ENCODE data around the gene PCCA. TPM values are rescaled to one million over a fixed set of nuclear protein-coding genes. Genes with fewer than 3 reads are reported as not detected.

The PCCA gene
- polyA plus RNA-seq, 1 of the 3 experiments (the other 2 are of a cell fraction): 7.3 TPM

GRCh38 chr13:100349594-100349993, 260.7 kb downstream of the PCCA start:
- no peak for TF ChIP-seq NFIC (IDR thresholded peaks at IDR 0.05; ENCODE audit: borderline replicate concordance)
- no peak for TF ChIP-seq SIN3A (IDR thresholded peaks at IDR 0.05; ENCODE audit: borderline replicate concordance, low read depth, low read length)
- no peak for TF ChIP-seq IRF3 (IDR thresholded peaks at IDR 0.05; ENCODE audit: low read depth, low read length)
- TF ChIP-seq, protein P1, sequence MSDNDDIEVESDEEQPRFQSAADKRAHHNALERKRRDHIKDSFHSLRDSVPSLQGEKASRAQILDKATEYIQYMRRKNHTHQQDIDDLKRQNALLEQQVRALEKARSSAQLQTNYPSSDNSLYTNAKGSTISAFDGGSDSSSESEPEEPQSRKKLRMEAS (IDR thresholded peaks at IDR 0.05; ENCODE audit: low read depth): no peak
- WGBS (ENCODE audit: low lambda C conversion rate): 48% methylated on average over 3 of the region's 3 CpGs
- Histone ChIP-seq H3K9me2 (no peaks in the 10 kb centered on the region), H3K4me3 (ENCODE audit: low read depth in 2 of 2, low read length in 1 of 2) (no peak overlapping the region), H3K27ac (ENCODE audit: low read depth in 2 of 2, low read length in 1 of 2) (no peak overlapping the region), H3K27me3 (ENCODE audit: insufficient read depth) (no peaks in the 10 kb centered on the region), H3F3A (replicated peaks; ENCODE audit: insufficient read depth) (no peaks in the 10 kb centered on the region), H2AFZ (ENCODE audit: low read depth) (no peak overlapping the region), H3K4me1 (ENCODE audit: control insufficient read depth in 1 of 2, insufficient read depth in 2 of 2, low read depth in 1 of 2, low read length in 1 of 2) (no peaks in the 10 kb centered on the region), H3K9me3 (no peaks in the 10 kb centered on the region), H4K20me1 (ENCODE audit: insufficient read depth) (no peaks in the 10 kb centered on the region), H3K9ac (no peak overlapping the region), H3K79me2 (ENCODE audit: insufficient read depth) (no peaks in the 10 kb centered on the region), H3K4me2 (no peak overlapping the region), H3K36me3 (replicated peaks in 1 of 2; ENCODE audit: control insufficient read depth in 1 of 2, insufficient read depth in 2 of 2, low read length in 1 of 2) (peaks cover 0 to 21% of the 10 kb centered on the region in 2 experiments)
- no peak for DNase-seq
- ChIA-PET CTCF (interaction anchor here (0.6 kb wide), 1 partner anchor 181 kb away, joined by 4 read pairs; no protein-coding TSS in a partner anchor), POLR2A (no interaction called here)

DNA sequence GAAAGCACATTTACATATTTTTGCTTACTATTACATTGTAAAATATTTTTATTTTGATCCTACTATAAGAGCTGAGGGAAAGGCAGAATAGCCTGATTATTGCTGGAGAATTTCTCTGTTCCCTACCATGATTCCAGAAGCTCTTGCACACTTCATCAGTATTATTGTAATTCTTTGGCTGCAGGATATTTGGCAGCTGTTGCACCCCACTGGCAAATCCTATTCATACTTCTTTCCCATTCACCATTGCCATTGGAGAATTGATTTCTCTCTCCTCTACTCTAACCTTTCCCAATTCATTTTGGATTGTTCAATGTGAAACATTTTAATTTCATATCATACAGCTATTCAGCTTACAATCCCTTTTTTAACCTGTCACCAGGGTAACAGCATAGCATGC, 261.7 kb downstream of the PCCA start:
- Histone ChIP-seq H3K4me2 (no peak overlapping the region), H3K9me2 (no peaks in the 10 kb centered on the region), H4K20me1 (ENCODE audit: insufficient read depth) (no peaks in the 10 kb centered on the region), H3K27ac (ENCODE audit: low read depth in 2 of 2, low read length in 1 of 2) (no peak overlapping the region), H3F3A (replicated peaks; ENCODE audit: insufficient read depth) (no peaks in the 10 kb centered on the region), H3K4me1 (ENCODE audit: control insufficient read depth in 1 of 2, insufficient read depth in 2 of 2, low read depth in 1 of 2, low read length in 1 of 2) (no peaks in the 10 kb centered on the region), H3K9ac (no peak overlapping the region), H3K27me3 (ENCODE audit: insufficient read depth) (no peaks in the 10 kb centered on the region), H3K36me3 (replicated peaks in 1 of 2; ENCODE audit: control insufficient read depth in 1 of 2, insufficient read depth in 2 of 2, low read length in 1 of 2) (peaks cover 0 to 21% of the 10 kb centered on the region in 2 experiments), H3K9me3 (no peaks in the 10 kb centered on the region), H3K4me3 (ENCODE audit: low read depth in 2 of 2, low read length in 1 of 2) (no peak overlapping the region), H3K79me2 (ENCODE audit: insufficient read depth) (no peaks in the 10 kb centered on the region), H2AFZ (ENCODE audit: low read depth) (no peak overlapping the region)
- ChIA-PET POLR2A (no interaction called here), CTCF (no interaction called here)
- no peak for TF ChIP-seq RXRA (IDR thresholded peaks at IDR 0.05; ENCODE audit: borderline replicate concordance, low read depth)
- TF ChIP-seq TAF1 (IDR thresholded peaks at IDR 0.05; ENCODE audit: borderline replicate concordance, low read depth, low read length): no peak
- no peak for TF ChIP-seq FOXJ3 (CRISPR knock-in tag; IDR thresholded peaks at IDR 0.05)
- no peak for DNase-seq

GRCh38 chr13:100356426-100356825, 267.5 kb downstream of the PCCA start:
- no peaks in the 10 kb centered on the region for H3K4me1 ChIP-seq (ENCODE audit: control insufficient read depth in 1 of 2, insufficient read depth in 2 of 2, low read depth in 1 of 2, low read length in 1 of 2)
- H3K9ac ChIP-seq: no peak overlapping the region
- no peaks in the 10 kb centered on the region for H3K27me3 ChIP-seq (ENCODE audit: insufficient read depth)
- H3K4me2 ChIP-seq: no peak overlapping the region
- ChIA-PET POLR2A (no interaction called here), CTCF (no interaction called here)
- H3K27ac ChIP-seq (ENCODE audit: low read depth in 2 of 2, low read length in 1 of 2): no peak overlapping the region
- H3K79me2 ChIP-seq (ENCODE audit: insufficient read depth): no peaks in the 10 kb centered on the region
- H3K4me3 ChIP-seq (ENCODE audit: low read depth in 2 of 2, low read length in 1 of 2): no peak overlapping the region
- no peaks in the 10 kb centered on the region for H3K9me3 ChIP-seq
- H3K9me2 ChIP-seq: no peaks in the 10 kb centered on the region
- H4K20me1 ChIP-seq (ENCODE audit: insufficient read depth): no peaks in the 10 kb centered on the region
- WGBS (ENCODE audit: low lambda C conversion rate): 82% methylated on average over 1 of the region's 1 CpG
- H2AFZ ChIP-seq (ENCODE audit: low read depth): no peak overlapping the region
- H3K36me3 ChIP-seq (replicated peaks in 1 of 2; ENCODE audit: control insufficient read depth in 1 of 2, insufficient read depth in 2 of 2, low read length in 1 of 2): peaks cover 2 to 12% of the 10 kb centered on the region in 2 experiments
- H3F3A ChIP-seq (replicated peaks; ENCODE audit: insufficient read depth): no peaks in the 10 kb centered on the region
- no peak for DNase-seq
- TF ChIP-seq NFIC (IDR thresholded peaks at IDR 0.05; ENCODE audit: borderline replicate concordance): no peak
- no peak for TF ChIP-seq MXI1 (IDR thresholded peaks at IDR 0.05; ENCODE audit: low read depth, low read length)
- TF ChIP-seq TEAD4 (IDR thresholded peaks at IDR 0.05; ENCODE audit: borderline replicate concordance, insufficient read depth): no peak
- no peak for TF ChIP-seq JUND (IDR thresholded peaks at IDR 0.05)
- TF ChIP-seq GABPA (IDR thresholded peaks at IDR 0.05; ENCODE audit: low read depth): no peak
- TF ChIP-seq RAD21 (IDR thresholded peaks at IDR 0.05; ENCODE audit: low read length): no peak
- TF ChIP-seq YY1 (IDR thresholded peaks at IDR 0.05; ENCODE audit: low read depth): no peak
- TF ChIP-seq ELF1 (IDR thresholded peaks at IDR 0.05): no peak
- TF ChIP-seq, protein P2, sequence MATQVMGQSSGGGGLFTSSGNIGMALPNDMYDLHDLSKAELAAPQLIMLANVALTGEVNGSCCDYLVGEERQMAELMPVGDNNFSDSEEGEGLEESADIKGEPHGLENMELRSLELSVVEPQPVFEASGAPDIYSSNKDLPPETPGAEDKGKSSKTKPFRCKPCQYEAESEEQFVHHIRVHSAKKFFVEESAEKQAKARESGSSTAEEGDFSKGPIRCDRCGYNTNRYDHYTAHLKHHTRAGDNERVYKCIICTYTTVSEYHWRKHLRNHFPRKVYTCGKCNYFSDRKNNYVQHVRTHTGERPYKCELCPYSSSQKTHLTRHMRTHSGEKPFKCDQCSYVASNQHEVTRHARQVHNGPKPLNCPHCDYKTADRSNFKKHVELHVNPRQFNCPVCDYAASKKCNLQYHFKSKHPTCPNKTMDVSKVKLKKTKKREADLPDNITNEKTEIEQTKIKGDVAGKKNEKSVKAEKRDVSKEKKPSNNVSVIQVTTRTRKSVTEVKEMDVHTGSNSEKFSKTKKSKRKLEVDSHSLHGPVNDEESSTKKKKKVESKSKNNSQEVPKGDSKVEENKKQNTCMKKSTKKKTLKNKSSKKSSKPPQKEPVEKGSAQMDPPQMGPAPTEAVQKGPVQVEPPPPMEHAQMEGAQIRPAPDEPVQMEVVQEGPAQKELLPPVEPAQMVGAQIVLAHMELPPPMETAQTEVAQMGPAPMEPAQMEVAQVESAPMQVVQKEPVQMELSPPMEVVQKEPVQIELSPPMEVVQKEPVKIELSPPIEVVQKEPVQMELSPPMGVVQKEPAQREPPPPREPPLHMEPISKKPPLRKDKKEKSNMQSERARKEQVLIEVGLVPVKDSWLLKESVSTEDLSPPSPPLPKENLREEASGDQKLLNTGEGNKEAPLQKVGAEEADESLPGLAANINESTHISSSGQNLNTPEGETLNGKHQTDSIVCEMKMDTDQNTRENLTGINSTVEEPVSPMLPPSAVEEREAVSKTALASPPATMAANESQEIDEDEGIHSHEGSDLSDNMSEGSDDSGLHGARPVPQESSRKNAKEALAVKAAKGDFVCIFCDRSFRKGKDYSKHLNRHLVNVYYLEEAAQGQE (IDR thresholded peaks at IDR 0.05; ENCODE audit: low read depth, low read length): no peak
- TF ChIP-seq USF1 (IDR thresholded peaks at IDR 0.05; ENCODE audit: borderline replicate concordance, low read depth): no peak
